Hematopoietic multipotent progenitor cell treated with erythropoietin and hydrocortisone succinate and interleukin-3 and kit ligand, for 17 days (in vitro differentiated cells): ENCODE results near the gene SNX21.
A peak's percentile ranks its signal among the peaks of the same experiment; 100 is the strongest.
"Not testable (repeated sequence)": the region's sequence is repeated elsewhere in the genome, so short reads cannot be mapped to it uniquely, and the experiment has no call there.

ENCODE experiments used
- DNase-seq: peaks from one replicate; pipeline ENCODE4 v3.0.0-alpha.2; 2015; ENCODE audit warnings: low spot score

SNX21 gene

GRCh38 chr20:45850926-45851325 is 17.3 kb downstream of the SNX21 start:
- peak; percentile 86 for DNase-seq

DNA sequence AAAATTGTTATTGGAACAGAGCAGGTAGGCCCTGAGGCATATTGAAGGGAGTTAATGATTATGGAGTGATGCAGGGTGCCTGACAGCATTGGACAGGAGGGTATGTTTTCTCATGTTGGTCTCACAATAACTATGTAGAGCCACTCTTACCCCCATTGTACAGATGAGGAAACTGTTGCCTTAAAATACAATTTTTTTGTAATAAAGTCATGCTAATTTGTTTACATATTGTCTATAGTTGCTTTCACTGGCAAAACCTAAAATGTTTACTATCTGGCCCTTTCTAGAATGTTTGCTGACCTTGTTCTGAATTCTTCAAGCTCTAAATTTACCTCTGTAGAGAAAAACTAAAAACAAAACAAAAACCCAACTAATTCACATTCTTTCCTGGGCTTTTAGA is 17.9 kb downstream of the SNX21 start:
- no peak for DNase-seq

DNA sequence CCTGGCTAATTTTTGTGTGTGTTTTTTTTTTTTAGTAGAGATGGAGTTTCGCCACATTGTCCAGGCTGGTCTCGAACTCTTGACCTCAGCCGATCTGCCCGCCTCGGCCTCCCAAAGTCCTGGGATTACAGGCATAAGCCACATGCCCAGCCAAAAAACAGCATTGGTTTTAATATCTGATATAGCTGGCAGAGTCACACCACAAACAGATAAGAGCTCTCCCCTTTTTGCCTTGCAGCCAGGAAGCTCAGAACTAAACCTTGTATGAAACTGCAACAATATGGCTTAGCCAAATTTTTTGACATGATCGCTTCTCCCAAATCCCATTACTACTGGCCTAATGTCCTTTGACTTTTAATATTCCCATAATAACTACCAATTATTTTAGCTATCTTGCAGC is 18.7 kb downstream of the SNX21 start:
- DNase-seq, result peak; percentile 26

GRCh38 chr20:45853484-45853883 is 19.9 kb downstream of the SNX21 start:
- no peak for DNase-seq

DNA sequence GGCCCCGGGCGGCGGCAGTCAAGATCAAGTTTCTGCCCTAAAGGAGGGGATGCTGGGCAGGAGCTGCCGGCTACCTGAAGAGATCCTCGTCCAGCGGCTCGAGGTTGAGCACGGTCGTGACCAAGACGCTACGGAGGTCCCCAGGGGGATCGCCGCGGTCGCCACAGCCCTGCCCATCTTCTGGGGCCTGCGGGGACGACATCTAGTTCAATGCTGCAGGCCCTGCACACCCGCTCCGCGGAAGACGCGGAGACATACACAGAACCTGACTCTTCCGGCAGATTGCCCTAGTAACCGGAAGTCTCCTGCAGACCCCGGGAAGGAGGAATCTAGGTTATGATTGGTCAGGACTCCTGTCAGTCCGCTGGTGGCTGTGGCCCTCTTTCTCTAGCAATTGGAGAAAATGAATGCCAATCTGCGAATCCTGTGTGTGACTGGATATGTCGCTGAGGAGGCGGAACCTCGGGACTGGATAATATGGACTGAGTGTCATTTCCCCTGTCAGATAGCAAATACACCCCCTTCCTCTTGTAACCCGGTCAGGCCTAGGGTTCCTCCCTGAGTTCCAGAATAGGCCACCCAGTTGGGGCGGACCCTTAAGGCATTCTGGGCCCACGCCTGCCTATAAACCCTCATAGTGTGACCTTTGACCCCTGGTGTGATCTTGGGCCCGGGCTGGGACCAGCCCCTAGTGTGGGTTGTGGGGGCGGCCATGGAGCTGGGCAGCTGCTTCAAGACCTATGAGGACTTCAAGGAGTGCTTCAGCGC is 23.7 kb downstream of the SNX21 start, which contains the start of the genes ACOT8 and ZSWIM3:
Gene ACOT8 (minus strand): TSS at position 279 of the 768 bp plus-strand sequence. CDS start 77 bp downstream, at position 202.
Gene ZSWIM3 (plus strand): TSS at position 501 of the 768 bp plus-strand sequence. CDS start 212 bp downstream, at position 713.
- peak; percentile 99 for DNase-seq

- DNase-seq, result no peak
Measured at GRCh38 chr20:45857882-45858216, 24.2 kb downstream of the SNX21 start.

DNA sequence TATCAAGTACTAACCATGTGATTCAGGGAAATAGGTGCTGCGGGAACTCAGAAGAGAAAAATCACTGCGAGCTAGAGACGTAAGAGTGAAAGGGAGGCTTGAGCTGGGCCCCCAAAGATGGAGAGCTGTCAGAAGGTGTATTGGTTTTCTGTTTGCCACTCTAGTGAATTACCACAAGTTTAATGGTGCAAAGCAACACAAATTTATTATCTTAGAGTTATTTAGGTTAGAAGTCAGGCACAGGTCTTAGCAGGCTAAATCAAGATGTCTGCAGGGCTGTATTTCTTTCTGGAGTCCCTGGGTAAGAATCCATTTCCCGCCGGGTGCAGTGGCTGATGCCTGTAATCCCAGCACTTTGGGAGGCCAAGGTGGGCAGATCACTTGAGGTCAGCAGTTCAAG is 26.3 kb downstream of the SNX21 start:
- no peak for DNase-seq

- no peak for DNase-seq
Measured at GRCh38 chr20:45860560-45861220, 27.1 kb downstream of the SNX21 start.

GRCh38 chr20:45861221-45862075 is 27.8 kb downstream of the SNX21 start:
- DNase-seq, result peak; percentile 80

DNA sequence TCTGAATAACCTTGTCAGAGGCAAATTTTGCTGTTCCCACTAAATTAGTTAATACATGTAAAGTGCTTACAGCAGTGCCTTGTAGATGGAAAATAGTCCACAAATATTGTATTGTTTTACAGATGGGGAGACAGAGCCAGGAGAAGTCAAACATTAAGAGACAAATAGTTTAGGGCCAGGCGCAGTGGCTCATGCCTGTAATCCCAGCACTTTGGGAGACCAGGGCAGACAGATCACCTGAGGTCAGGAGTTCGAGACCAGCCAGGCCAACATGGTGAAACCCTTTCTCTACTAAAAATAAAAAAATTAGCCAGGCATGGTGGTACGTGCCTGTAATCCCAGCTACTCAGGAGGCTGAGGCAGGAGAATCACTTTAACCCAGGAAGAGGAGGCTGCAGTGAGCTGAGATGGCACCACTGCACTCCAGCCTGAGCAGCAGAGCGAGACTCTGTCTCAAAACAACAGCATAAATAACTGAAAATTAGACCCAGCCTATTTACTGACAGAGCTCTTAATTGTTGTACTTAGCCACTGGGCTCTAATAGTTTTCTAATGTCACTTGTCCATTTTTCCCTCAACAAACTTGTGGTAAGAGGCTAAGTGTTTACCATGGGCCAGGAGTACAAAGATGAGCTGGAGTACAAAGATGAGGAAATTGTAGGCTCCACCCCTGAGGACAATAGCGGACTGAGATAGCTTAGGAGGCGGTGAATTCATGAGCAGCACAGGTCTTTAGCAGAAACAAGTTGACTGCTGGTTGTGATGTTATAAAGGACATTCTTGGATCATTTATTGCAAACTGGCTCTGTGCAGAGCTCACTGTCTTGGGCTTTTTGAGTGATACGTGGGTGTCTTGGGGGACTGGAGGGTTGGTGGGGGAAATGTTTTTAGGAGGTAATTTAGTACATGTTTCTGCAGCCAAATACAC is 30.2 kb downstream of the SNX21 start:
- no peak for DNase-seq

DNA sequence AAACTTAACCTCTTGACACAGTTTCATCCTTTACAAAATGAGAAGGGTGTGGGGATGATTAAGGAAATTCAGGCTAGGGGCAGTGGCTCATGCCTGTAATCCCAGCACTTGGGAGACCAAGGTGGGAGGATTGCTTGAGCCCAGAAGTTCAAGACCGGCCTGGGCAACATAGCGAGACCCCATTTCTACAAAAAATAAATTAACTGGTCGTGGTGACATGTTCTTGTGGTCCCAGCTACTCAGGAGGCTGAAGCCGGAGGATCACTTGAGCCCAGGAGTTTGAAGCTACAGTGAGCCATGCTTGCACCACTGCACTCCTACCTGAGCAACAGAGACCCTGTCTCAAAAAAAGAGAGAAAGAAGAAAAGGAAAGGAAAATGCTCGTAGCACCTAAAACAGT is 32.9 kb downstream of the SNX21 start:
- no peak for DNase-seq

DNA sequence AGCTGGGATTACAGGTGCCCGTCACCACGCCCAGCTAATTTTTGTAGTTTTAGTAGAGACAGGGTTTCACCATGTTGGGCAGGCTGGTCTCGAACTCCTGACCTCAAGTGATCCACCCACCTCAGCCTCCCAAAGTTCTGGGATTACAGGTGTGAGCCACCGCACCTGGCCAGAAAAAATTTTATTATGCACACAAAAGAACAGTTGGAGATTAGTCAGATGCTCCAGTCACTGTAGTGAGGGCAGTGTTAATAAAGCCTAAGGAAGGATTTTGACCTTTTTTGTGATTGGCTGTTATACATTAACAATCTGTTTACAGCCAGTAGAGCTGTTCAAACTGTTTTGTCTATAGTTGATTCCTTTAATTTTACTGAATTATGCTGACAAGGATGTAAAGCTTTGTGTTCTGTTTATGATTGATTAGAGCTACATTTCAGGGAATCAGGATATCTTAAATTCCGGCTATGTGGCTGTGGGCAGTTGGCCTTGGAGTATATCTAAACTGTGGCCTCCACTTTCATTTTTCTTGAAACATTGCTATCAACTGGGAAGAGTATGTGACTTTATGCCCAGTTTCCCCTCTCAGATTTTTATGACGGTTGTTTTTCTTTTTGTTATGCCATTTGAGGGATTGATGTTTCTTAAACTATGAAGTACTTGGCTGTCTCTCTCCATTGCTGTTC is 33.7 kb downstream of the SNX21 start:
- no peak for DNase-seq

DNA sequence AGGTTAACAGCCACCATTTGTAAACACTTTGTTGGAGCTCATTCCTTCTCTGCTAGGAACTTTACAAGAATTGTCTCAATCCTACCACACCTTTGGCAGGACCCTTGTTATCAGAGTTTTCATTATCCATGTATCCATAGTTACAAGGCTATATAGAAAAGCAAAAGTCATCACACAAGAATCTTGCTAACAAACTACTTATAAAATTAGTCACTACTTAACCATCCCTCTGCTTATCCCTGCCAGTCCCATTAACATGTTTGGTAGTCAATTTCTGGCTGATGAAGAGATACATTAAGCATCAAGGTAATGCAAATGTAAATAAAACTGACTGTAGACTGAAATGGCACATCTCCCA is 34.2 kb downstream of the SNX21 start:
- no peak for DNase-seq

DNA sequence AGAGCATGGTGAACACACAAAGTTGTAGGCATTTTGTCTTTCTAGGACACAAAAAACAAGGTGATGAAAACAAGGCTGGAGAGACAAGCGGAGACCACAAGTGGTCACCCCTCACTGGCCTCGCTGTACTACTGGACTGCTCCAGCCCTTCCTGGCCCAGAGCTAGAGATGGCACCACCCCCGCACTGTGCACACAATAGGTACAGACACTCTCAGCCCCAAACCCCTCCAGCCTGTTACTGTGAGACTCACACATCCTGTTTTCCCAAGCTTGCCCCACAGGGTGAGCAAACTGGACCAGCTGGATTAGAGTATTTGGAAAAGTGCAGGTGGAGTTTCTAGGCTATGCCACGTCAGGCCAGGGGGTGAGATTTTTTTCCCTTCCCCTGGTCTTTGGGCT is 39.0 kb downstream of the SNX21 start:
- DNase-seq, result no peak

- DNase-seq, result no peak
Measured at GRCh38 chr20:45873409-45874103, 40.0 kb downstream of the SNX21 start.

- not testable (repeated sequence) for DNase-seq
Measured at GRCh38 chr20:45874104-45874481, 40.5 kb downstream of the SNX21 start.

DNA sequence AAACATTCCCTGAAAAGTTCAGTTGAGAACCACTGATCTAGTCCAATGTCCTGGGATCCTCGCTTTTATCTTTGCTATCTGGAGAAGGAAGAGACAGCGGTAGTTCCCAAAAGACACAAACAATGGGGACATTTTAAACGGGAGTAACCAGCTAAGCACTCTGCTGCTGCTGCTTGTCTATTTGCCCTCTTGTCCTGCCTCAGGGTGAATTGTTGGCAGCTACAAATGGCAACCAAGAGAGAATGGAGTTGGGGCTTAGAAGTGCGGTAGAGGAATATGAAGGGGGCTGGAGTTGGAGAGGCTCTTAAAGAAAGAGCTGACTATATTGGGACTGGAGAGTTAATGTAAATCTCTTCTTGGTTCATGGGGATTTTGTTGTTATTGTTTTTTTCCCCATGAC is 41.0 kb downstream of the SNX21 start:
- DNase-seq, result no peak

- DNase-seq, result peak; percentile 82
Measured at GRCh38 chr20:45878076-45878761, 44.6 kb downstream of the SNX21 start.

- peak; percentile 100 for DNase-seq
Measured at GRCh38 chr20:45880988-45881788, 47.6 kb downstream of the SNX21 start, which contains the start of gene ZSWIM1. ZSWIM1 (plus strand) TSS chr20:45881227; CDS start chr20:45882593, 1,366 bp downstream.
